ENCODE results near the gene GIGYF2.

GRCh38 chr2:232903989-232904388 lies 206.9 kb downstream of the GIGYF2 start:
- TF ChIP-seq CTCF (tag by site-specific recombination; IDR thresholded peaks at IDR 0.05) (no peak), ZBTB7A (tag by site-specific recombination; IDR thresholded peaks at IDR 0.05; ENCODE audit: low read depth) (no peak), REST (tag by site-specific recombination; IDR thresholded peaks at IDR 0.05) (no peak), ZNF624 (tag by site-specific recombination; IDR thresholded peaks at IDR 0.05) (no peak), ZNF596 (tag by site-specific recombination; IDR thresholded peaks at IDR 0.05) (no peak), ZNF274 (IDR thresholded peaks at IDR 0.05; ENCODE audit: low read length) (no peak), ZNF274 (tag by site-specific recombination; IDR thresholded peaks at IDR 0.05; ENCODE audit: borderline replicate concordance) (no peak), ZNF837 (tag by site-specific recombination; IDR thresholded peaks at IDR 0.05) (no peak)

All from HEK293 (cell line).